GM21526 (cell line): ENCODE results near the gene PZP.

Experiments
- ATAC-seq: cut with Tn5 transposase; IDR thresholded peaks from one replicate; pipeline ENCODE4 v1.9.1; 2021; ENCODE audit warnings: moderate library complexity; ENCODE audit not compliant: unreplicated experiment, low FRiP score

PZP gene

DNA sequence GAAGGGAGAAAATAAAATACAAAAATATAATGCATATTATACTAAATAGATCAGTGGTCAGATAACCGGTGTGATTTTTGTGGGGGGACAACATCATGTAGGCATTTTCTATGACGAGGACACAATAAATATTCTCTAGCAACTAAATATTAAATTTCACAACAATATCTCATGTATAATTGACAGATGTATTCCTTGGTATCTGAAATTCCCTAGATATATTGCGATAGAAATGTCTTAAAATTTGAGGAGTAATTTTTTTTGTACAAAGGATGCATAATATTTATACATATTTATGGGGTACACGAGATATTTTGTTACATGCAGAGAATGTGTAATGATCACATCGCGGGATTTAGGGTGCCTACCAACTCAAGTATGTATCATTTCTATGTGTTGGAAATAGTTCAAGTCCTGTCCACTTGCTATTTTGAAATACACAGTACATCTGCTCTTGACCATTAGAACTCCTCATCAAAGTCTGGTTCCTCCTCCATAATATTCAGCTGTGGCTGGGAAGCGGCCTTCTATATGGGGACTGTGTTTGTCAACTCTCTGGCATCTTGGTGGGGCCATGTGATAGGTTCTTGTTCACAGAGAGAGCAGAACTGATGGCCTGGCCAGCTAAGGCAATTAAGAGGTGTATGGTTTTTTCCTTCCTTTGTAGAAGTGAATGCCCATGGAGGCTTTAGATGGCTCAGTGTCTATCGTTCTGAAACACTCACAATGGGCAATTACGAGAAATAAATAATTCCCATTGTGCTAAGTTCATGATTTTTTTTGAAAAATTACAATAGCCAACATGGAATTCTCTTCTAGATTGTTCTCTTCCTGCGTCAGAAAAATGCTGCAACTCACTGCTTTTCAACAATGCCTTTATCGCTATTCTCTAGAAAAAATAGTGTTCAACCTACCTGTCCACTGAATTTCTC is 101.3 kb downstream of the PZP start:
- no peak for ATAC-seq

DNA sequence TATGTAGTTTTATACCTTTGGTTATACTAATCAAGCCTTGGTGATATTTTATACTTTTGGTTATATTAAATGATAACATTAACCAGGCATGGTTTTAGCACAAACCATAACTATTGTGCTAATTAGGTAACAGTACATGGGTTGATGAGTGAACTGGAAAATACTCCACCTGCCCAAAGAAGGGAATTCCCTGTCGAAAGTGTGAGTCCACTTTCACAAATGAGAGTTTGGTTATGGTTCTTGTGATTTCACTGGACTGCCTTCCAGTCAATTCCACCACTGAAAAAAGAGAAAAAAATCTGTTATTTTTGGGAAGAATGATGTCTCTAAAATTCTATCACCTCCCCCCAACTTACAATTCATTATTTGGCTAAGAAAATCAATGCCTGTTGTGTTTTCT is 102.1 kb downstream of the PZP start:
- ATAC-seq: no peak

DNA sequence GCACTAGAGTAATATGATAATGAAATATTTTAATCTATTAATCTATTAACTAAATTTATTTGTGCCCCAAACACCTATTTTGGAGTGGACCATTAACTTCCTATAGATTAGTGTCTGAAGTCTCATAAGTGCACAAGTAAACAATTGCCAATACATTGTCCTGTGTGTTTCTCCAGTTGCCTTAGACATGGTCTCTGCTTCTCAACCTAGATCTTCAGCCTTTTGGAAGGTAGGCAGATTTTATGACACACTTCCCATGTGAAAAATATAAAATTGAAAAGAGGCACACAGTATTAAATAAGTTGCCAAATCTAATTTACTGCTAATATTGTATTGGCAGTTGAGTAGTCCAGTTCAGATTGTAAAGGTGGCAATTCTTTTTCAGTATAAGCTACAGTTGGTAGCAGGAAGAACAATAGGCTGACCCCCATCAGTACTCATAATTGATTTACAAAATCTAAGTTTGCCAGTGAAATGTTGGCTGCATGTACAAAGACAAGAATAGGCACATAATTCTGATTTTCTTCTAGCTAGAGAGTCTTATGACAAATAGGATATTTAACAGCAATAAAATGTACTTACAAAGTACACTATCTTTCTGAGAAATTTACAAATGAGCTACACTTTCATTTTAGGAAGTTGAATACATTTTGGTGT is 103.3 kb downstream of the PZP start:
- no peak for ATAC-seq

DNA sequence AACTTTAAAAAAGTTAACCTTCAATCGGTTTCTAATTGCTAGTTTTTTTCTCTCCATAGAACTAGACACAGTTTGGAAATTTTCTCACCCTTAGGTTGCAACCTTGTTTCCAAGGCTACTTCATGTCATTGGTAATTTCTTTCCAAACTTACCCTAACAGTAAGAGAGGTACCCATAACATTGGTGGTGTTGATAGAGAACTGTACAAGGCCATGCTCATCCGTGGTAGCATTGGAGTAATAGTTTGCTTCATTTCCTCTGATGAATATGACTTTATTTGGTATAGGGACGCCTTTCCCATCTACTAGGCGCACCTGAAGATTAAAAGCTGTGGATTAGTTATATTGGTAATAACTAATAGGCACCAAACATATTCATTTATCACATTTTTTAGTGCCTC is 104.1 kb downstream of the PZP start:
- no peak for ATAC-seq

DNA sequence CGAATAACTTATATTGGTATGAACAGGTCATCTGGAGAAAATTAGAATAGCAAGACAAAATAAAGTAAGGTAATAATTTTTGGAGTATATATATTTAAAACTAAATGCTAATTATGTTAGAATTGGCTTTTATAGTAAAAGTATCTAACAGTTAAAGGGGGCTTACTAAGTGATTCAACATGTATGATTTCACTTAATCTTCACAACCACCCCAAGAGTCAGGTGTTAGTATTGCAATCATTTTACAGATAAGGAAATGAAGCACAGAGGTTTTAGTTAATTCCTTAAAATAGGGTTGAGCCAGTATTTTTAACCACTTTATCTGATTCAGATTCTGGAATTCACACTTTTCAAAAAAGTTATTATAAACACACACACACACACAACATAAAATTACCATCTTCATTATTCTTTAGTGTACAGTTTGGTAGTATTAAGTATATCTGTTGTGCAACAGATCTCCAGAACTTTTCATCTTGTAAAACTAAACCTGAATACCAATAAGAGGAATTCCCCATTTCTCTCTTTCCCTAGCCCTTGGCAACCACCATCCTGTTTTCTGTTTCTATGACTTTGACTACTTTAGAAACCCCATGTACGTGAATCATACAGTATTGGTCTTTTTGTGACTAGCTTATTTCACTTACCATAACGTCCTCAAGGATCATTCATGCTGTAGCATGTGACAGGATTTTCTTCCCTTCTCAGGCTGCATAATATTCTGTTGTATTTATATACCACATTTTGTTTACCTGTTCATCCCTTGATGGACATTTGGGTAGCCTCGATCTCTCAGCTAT is 104.9 kb downstream of the PZP start:
- no peak for ATAC-seq

DNA sequence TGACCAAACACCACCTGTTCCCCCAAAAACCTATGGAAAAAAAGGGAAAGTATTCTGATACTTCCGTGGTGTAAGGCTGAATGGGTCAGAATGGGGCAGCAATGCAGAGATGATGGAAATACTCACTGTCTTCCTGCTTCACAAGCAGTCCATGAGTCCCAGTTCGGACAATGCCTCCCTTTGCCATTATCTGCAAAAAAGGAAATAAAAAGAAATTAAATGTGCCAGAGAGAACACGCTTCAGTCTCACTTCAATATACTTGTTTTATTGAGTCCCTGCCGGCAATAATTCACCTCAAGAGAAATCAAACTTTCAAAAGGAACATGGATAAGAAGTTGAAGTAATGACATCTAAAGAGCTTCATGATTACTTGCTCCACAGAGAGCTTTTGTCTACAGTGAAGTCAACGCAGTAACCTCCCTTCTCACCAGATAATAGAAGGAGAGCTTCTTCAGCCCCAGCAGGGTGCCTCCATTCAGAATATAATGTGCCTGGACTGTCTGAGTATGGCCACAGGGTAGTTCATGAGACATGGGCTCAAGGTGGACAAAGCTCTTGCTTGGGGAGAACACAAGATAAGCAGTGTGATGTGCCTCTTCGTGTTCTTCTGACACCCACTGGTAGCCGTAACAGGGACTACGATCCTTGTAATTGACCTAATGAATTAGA is 107.0 kb downstream of the PZP start:
- no peak for ATAC-seq

DNA sequence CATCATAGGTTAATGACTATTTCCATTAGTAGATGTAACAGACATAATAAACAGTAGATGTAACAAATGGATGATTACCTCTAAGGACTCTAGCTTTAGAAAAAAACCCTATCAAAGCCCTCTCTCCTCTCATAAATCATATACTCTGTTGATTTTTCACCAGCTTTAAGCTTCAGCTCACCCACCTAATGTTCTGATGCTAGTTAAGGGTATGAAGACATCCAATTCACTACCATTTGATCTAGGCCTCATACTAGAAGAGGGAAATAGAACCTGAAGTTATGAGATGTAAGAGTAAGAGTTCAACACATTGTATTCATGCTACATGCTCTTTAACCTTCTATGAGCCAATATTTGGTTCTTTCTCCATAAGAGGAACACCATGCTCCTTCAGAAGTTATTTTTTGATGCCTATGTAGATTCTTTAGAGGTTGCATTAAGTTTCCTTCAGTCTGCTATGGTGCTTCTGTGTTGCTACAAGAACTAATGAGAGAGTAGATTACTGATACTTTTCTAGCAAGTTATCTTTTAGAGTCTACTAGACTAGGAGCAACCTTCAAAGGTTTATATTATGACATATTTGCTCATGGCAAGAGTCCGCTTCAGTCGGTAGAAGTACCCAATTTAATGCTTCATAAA is 108.5 kb downstream of the PZP start:
- no peak for ATAC-seq
